Uterus (tissue), 4 donors: Measurements from ENCODE around the gene PKD1. TPM values are rescaled to one million over a fixed set of nuclear protein-coding genes. Genes with fewer than 3 reads are reported as not detected.

Source experiments
- DNase-seq, 2 donors: peaks; one replicate each; pipeline ENCODE4 v3.0.0-alpha.2; 2019 to 2020
- H3K27ac ChIP-seq, 2 donors: fragments of 200-600 bp; sonication (generic); 1 replicate in 1 of 2; 2 replicates in 1 of 2; pipeline ENCODE4 v1.5.1; 2016 to 2018
- H3K27me3 ChIP-seq, 2 donors: fragments of 200-600 bp; sonication (generic); one replicate each; pipeline ENCODE4 v1.5.1; 2018 to 2019; ENCODE audit warnings: control low read depth in 1 of 2
- H3K36me3 ChIP-seq, 2 donors: fragments of 200-600 bp; sonication (generic); one replicate each; pipeline ENCODE4 v1.5.1; 2019; ENCODE audit warnings: control low read depth in 1 of 2
- H3K4me1 ChIP-seq, 2 donors: fragments of 200-600 bp; sonication (generic); one replicate each; pipeline ENCODE4 v1.5.1; 2018 to 2019; ENCODE audit warnings: control low read depth in 1 of 2
- H3K4me3 ChIP-seq, 2 donors: fragments of 200-600 bp; sonication (generic); 1 replicate in 1 of 2; 2 replicates in 1 of 2; pipeline ENCODE4 v1.5.1; 2018 to 2019; ENCODE audit warnings: mild to moderate bottlenecking in 1 of 2
- H3K9me3 ChIP-seq, 2 donors: fragments of 200-600 bp; sonication (generic); one replicate each; pipeline ENCODE4 v1.5.1; 2019; ENCODE audit warnings: control low read depth in 1 of 2
- CTCF ChIP-seq, 4 experiments: fragments of 200-600 bp in 2 of 4; fragments of 450-650 bp in 2 of 4; sonication (generic) in 2 of 4; IDR thresholded peaks; one replicate each; pipeline ENCODE4 v1.5.1; 2016 to 2019; ENCODE audit warnings: antibody characterized with exemption in 4 of 4, mild to moderate bottlenecking in 2 of 4, moderate library complexity in 1 of 4
- POLR2A ChIP-seq, 2 donors: fragments of 450-650 bp; IDR thresholded peaks; one replicate each; pipeline ENCODE4 v1.6.1; 2016; ENCODE audit warnings: antibody characterized with exemption in 2 of 2, mild to moderate bottlenecking in 1 of 2, moderate library complexity in 1 of 2
- intact Hi-C: fragments of 100-400 bp; cut with DNase I; formaldehyde crosslinking; loops from one replicate; pipeline ENCODE4 v1.15.1; 2023; ENCODE audit warnings: low total_unique reads
- total RNA-seq, 4 donors: library from RNA; depleted of rRNA in 3 of 4; stranded (reverse); fragments of >200 nt in 3 of 4; gene quantifications; one replicate each; pipeline versions ENCODE4 v1.1.0 to v1.2.4, GENCODE V29; 2014 to 2023
- donor health status: DM: yes; HTN: yes; CAD: no.

PKD1 gene
- total RNA-seq, 4 donors from 2014 or later, result 149 to 383 (median 197) TPM

DNA sequence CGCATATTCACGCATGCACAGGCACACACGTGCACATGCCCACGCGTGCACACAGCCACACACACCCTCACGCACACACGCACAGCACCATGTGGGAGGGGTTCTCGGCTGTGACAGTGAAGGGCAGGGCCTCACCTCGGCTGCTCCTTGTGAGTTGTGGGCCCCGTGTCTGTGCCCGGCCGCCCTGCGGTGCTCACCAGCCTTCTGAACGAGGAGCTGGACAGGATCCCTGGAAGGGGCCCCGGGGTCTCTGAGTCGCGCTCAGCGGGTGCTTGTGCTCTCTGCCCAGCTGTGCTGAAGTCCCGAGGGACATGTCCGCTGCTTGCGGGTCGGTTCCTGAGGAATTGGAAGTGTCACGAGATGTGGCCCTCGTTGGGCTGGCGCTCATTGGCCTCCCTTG is 71.8 kb downstream of the PKD1 start:
- H3K36me3 ChIP-seq, result no peaks in the 10 kb centered on the region
- H3K4me1 ChIP-seq, result no peaks in the 10 kb centered on the region
- H3K27me3 ChIP-seq, result no peaks in the 10 kb centered on the region
- TF ChIP-seq CTCF (IDR thresholded peaks at IDR 0.05) (no peak), POLR2A (IDR thresholded peaks at IDR 0.05) (no peak)
- intact Hi-C loops, result no loop called here
- H3K27ac ChIP-seq, result no peak overlapping the region
- no peak overlapping the region for H3K4me3 ChIP-seq
- no peak for DNase-seq
- H3K9me3 ChIP-seq, result no peaks in the 10 kb centered on the region

GRCh38 chr16:2062801-2063200 is 72.9 kb downstream of the PKD1 start:
- H3K27ac ChIP-seq, result no peak overlapping the region
- no peaks in the 10 kb centered on the region for H3K9me3 ChIP-seq
- no peak overlapping the region for H3K4me3 ChIP-seq
- DNase-seq, result no peak
- intact Hi-C loops, result no loop called here
- no peaks in the 10 kb centered on the region for H3K36me3 ChIP-seq
- H3K27me3 ChIP-seq, result no peaks in the 10 kb centered on the region
- TF ChIP-seq CTCF (IDR thresholded peaks at IDR 0.05) (no peak), POLR2A (IDR thresholded peaks at IDR 0.05) (no peak)
- H3K4me1 ChIP-seq, result no peaks in the 10 kb centered on the region

- Histone ChIP-seq H3K4me1 (no peaks in the 10 kb centered on the region), H3K27me3 (no peaks in the 10 kb centered on the region), H3K27ac (no peak overlapping the region), H3K9me3 (no peaks in the 10 kb centered on the region), H3K4me3 (no peak overlapping the region), H3K36me3 (no peaks in the 10 kb centered on the region)
- no peak for DNase-seq
- intact Hi-C loops, result no loop called here
- TF ChIP-seq CTCF (IDR thresholded peaks at IDR 0.05), result no peak
- no peak for TF ChIP-seq POLR2A (IDR thresholded peaks at IDR 0.05)
These were observed 74.2 kb downstream of the PKD1 start for GRCh38 chr16:2061526-2061925.

GRCh38 chr16:2061023-2061422 is 74.7 kb downstream of the PKD1 start:
- H3K9me3 ChIP-seq, result no peaks in the 10 kb centered on the region
- H3K4me3 ChIP-seq, result no peak overlapping the region
- intact Hi-C loops, result no loop called here
- no peaks in the 10 kb centered on the region for H3K36me3 ChIP-seq
- H3K27ac ChIP-seq, result no peak overlapping the region
- DNase-seq, result no peak
- TF ChIP-seq POLR2A (IDR thresholded peaks at IDR 0.05) (no peak), CTCF (IDR thresholded peaks at IDR 0.05) (no peak)
- H3K27me3 ChIP-seq, result no peaks in the 10 kb centered on the region
- no peaks in the 10 kb centered on the region for H3K4me1 ChIP-seq

GRCh38 chr16:2060346-2060745 is 75.4 kb downstream of the PKD1 start:
- no peaks in the 10 kb centered on the region for H3K4me1 ChIP-seq
- no peaks in the 10 kb centered on the region for H3K9me3 ChIP-seq
- no peak overlapping the region for H3K27ac ChIP-seq
- intact Hi-C loops, result no loop called here
- H3K4me3 ChIP-seq, result no peak overlapping the region
- no peak for DNase-seq
- no peaks in the 10 kb centered on the region for H3K27me3 ChIP-seq
- TF ChIP-seq POLR2A (IDR thresholded peaks at IDR 0.05) (no peak), CTCF (IDR thresholded peaks at IDR 0.05) (no peak)
- no peaks in the 10 kb centered on the region for H3K36me3 ChIP-seq
